H1 (cell line): Measurements from ENCODE around the gene SLC20A1. TPM values are rescaled to one million over a fixed set of nuclear protein-coding genes. Genes with fewer than 3 reads are reported as not detected.

Experiments used
- CTCF ChIA-PET: fragments of 300-600 bp; sonication (Branson Sonifier 250); formaldehyde crosslinking; loops from one replicate; lab custom pipeline; 2021; ENCODE audit not compliant: partially characterized antibody; lab: Charles Lee
- POLR2A ChIA-PET: fragments of 300-600 bp; sonication (Branson Sonifier 250); formaldehyde crosslinking; loops from one replicate; lab custom pipeline; 2021; ENCODE audit warnings: inconsistent platforms; ENCODE audit not compliant: partially characterized antibody; lab: Charles Lee
- DNase-seq, 2 experiments: peaks; one replicate each; pipeline versions ENCODE4 v3.0.0 to v3.0.0-alpha.2; 2010 to 2022; ENCODE audit warnings: low spot score in 2 of 2, low read depth in 1 of 2, mixed read lengths in 1 of 2
- FAIRE-seq: peaks from 2 replicates; lab custom pipeline; 2011; peaks lifted over from hg19 to GRCh38; lab: Jason Lieb, UNC
- H2AFZ ChIP-seq: 2 replicates; pipeline ENCODE4 v1.8.1; 2012; ENCODE audit warnings: low read length, inconsistent platforms
- H2AK5ac ChIP-seq: 2 replicates; pipeline ENCODE4 v1.6.1; 2013; ENCODE audit warnings: low read depth, low read length
- H2BK120ac ChIP-seq: replicated peaks from 2 replicates; pipeline ENCODE3; 2013; ENCODE audit warnings: low read depth, low read length, inconsistent platforms
- H2BK12ac ChIP-seq: 2 replicates; pipeline ENCODE4 v1.6.1; 2013; ENCODE audit warnings: low read depth, low read length
- H2BK15ac ChIP-seq: 2 replicates; pipeline ENCODE4 v1.6.1; 2013; ENCODE audit warnings: low read length
- H2BK20ac ChIP-seq: 2 replicates; pipeline ENCODE4 v1.6.1; 2013; ENCODE audit warnings: low read length
- H2BK5ac ChIP-seq: 2 replicates; pipeline ENCODE4 v1.6.1; 2013; ENCODE audit warnings: low read depth, low read length
- H3K14ac ChIP-seq: 2 replicates; pipeline ENCODE4 v1.6.1; 2013; ENCODE audit warnings: inconsistent platforms; ENCODE audit not compliant: insufficient read length
- H3K18ac ChIP-seq: 2 replicates; pipeline ENCODE4 v1.6.1; 2013; ENCODE audit warnings: low read length; ENCODE audit errors: extremely low read depth
- H3K23ac ChIP-seq: 2 replicates; pipeline ENCODE4 v1.6.1; 2013; ENCODE audit warnings: inconsistent platforms; ENCODE audit not compliant: insufficient read length
- H3K23me2 ChIP-seq: 2 replicates; pipeline ENCODE4 v1.6.1; 2013; ENCODE audit warnings: low read depth, low read length
- H3K27ac ChIP-seq: 2 replicates; pipeline ENCODE4 v1.6.1; 2011; ENCODE audit warnings: low read depth, low read length, inconsistent platforms
- H3K27me3 ChIP-seq, 4 experiments: replicated peaks in 1 of 4; 1 replicate in 1 of 4; 2 replicates in 3 of 4; pipeline versions ENCODE4 v1.6.1 to v1.8.1; 2011 to 2013; ENCODE audit warnings: low read length in 3 of 4, mild to moderate bottlenecking in 3 of 4, inconsistent platforms in 2 of 4, mixed read lengths in 2 of 4, moderate library complexity in 1 of 4; ENCODE audit not compliant: control insufficient read depth in 3 of 4, insufficient read depth in 3 of 4; ENCODE audit errors: extremely low read depth in 1 of 4
- H3K36me3 ChIP-seq, 4 experiments: 2 replicates each; pipeline versions ENCODE4 v1.6.1 to v1.8.1; 2011 to 2013; ENCODE audit warnings: mild to moderate bottlenecking in 4 of 4, low read length in 3 of 4, moderate library complexity in 2 of 4, control low read depth in 1 of 4, inconsistent platforms in 1 of 4; ENCODE audit not compliant: insufficient read depth in 4 of 4, control insufficient read depth in 2 of 4
- H3K4ac ChIP-seq: replicated peaks from 2 replicates; pipeline ENCODE3; 2013; ENCODE audit warnings: low read length, low read depth, mixed read lengths, inconsistent platforms; ENCODE audit not compliant: insufficient read length
- H3K4me1 ChIP-seq, 4 experiments: replicated peaks in 1 of 4; 1 replicate in 1 of 4; 2 replicates in 3 of 4; pipeline versions ENCODE4 v1.6.1 to v1.8.1; 2011 to 2013; ENCODE audit warnings: low read length in 3 of 4, inconsistent platforms in 2 of 4, mixed read lengths in 1 of 4; ENCODE audit not compliant: insufficient read depth in 4 of 4, control insufficient read depth in 3 of 4
- H3K4me2 ChIP-seq, 2 experiments: 2 replicates each; pipeline versions ENCODE4 v1.6.1 to v1.8.1; 2011 to 2013; ENCODE audit warnings: low read depth in 2 of 2, low read length in 2 of 2, control low read depth in 1 of 2, inconsistent platforms in 1 of 2, mild to moderate bottlenecking in 1 of 2; ENCODE audit not compliant: insufficient read depth in 1 of 2
- H3K4me3 ChIP-seq, 4 experiments: fragments of 200-600, 300-600 bp in 1 of 4; sonication (generic), shearing (Covaris generic), sonication (Bioruptor Twin) in 1 of 4; 2 replicates each; pipeline versions ENCODE4 v1.5.1 to v1.8.1; 2011 to 2016; ENCODE audit warnings: low read length in 4 of 4, low read depth in 3 of 4, control low read depth in 2 of 4, inconsistent platforms in 2 of 4, mild to moderate bottlenecking in 2 of 4, mixed read lengths in 1 of 4, moderate library complexity in 1 of 4; ENCODE audit not compliant: insufficient read depth in 2 of 4; ENCODE audit errors: extremely low read depth in 1 of 4
- H3K56ac ChIP-seq: replicated peaks from 2 replicates; pipeline ENCODE3; 2013; ENCODE audit warnings: low read depth, mild to moderate bottlenecking, mixed read lengths, low read length, inconsistent platforms; ENCODE audit not compliant: insufficient read length
- H3K79me1 ChIP-seq: 2 replicates; pipeline ENCODE4 v1.6.1; 2013; ENCODE audit warnings: low read depth, low read length, control low read depth
- H3K79me2 ChIP-seq, 2 experiments: 2 replicates each; pipeline versions ENCODE4 v1.6.1 to v1.8.1; 2012 to 2013; ENCODE audit warnings: low read length in 2 of 2, mild to moderate bottlenecking in 2 of 2, inconsistent platforms in 1 of 2; ENCODE audit not compliant: insufficient read depth in 2 of 2, control insufficient read depth in 1 of 2
- H3K9ac ChIP-seq, 4 experiments: replicated peaks in 1 of 4; 1 replicate in 1 of 4; 2 replicates in 3 of 4; pipeline versions ENCODE4 v1.6.1 to v1.8.1; 2011 to 2013; ENCODE audit warnings: low read depth in 3 of 4, low read length in 3 of 4, control low read depth in 2 of 4, mild to moderate bottlenecking in 2 of 4, moderate library complexity in 2 of 4, inconsistent platforms in 1 of 4; ENCODE audit errors: extremely low read depth in 1 of 4
- H3K9me3 ChIP-seq, 2 experiments: 2 replicates each; pipeline versions ENCODE4 v1.6.1 to v1.8.1; 2012 to 2013; ENCODE audit warnings: mild to moderate bottlenecking in 2 of 2, moderate library complexity in 2 of 2, control low read depth in 1 of 2, inconsistent platforms in 1 of 2, low read depth in 1 of 2, low read length in 1 of 2, mixed read lengths in 1 of 2; ENCODE audit not compliant: insufficient read depth in 2 of 2
- H4K20me1 ChIP-seq, 2 experiments: replicated peaks in 1 of 2; 2 replicates each; pipeline versions ENCODE3 to v1.8.1; 2011 to 2013; ENCODE audit warnings: inconsistent platforms in 2 of 2, low read length in 2 of 2, mild to moderate bottlenecking in 1 of 2; ENCODE audit not compliant: insufficient read depth in 2 of 2, control insufficient read depth in 1 of 2
- H4K5ac ChIP-seq: 2 replicates; pipeline ENCODE4 v1.6.1; 2013; ENCODE audit warnings: low read length, low read depth, mixed read lengths, inconsistent platforms; ENCODE audit not compliant: insufficient read length
- H4K8ac ChIP-seq: 2 replicates; pipeline ENCODE4 v1.8.0; 2013; ENCODE audit warnings: mild to moderate bottlenecking, moderate library complexity, low read length, inconsistent platforms; ENCODE audit not compliant: insufficient read depth; ENCODE audit errors: extremely low read depth
- H4K91ac ChIP-seq: replicated peaks from 2 replicates; pipeline ENCODE3; 2013; ENCODE audit warnings: low read length, mixed read lengths, inconsistent platforms; ENCODE audit not compliant: insufficient read length
- BCL11A ChIP-seq, 2 experiments: IDR thresholded peaks; one replicate each; pipeline ENCODE4 v1.6.1; 2011; ENCODE audit warnings: low read depth in 2 of 2, low read length in 2 of 2, mild to moderate bottlenecking in 2 of 2
- BRCA1 ChIP-seq: IDR thresholded peaks from 2 replicates; pipeline ENCODE4 v1.6.1; 2012; ENCODE audit warnings: low read depth, low read length, improper control_type of control experiment
- EP300 ChIP-seq, 2 experiments: IDR thresholded peaks; 1 replicate in 1 of 2; 2 replicates in 1 of 2; pipeline ENCODE4 v1.6.1; 2011 to 2012; ENCODE audit warnings: low read depth in 2 of 2, low read length in 2 of 2, mild to moderate bottlenecking in 2 of 2, borderline replicate concordance in 1 of 2, inconsistent platforms in 1 of 2, moderate library complexity in 1 of 2
- EZH2 ChIP-seq: fragments of 200-600 bp; sonication (generic); IDR thresholded peaks from 2 replicates; pipeline ENCODE4 v1.7.1; 2012; ENCODE audit warnings: low read depth, mild to moderate bottlenecking, moderate library complexity, low read length, inconsistent platforms; ENCODE audit not compliant: severe bottlenecking
- HDAC6 ChIP-seq: IDR thresholded peaks from one replicate; pipeline ENCODE4 v1.7.1; 2012; ENCODE audit warnings: low read depth, mild to moderate bottlenecking, inconsistent platforms, low read length, moderate library complexity
- NRF1 ChIP-seq: IDR thresholded peaks from 2 replicates; pipeline ENCODE4 v1.6.1; 2011; ENCODE audit warnings: mild to moderate bottlenecking, low read depth, low read length, improper control_type of control experiment
- SIRT6 ChIP-seq: IDR thresholded peaks from one replicate; pipeline ENCODE4 v1.7.1; 2012; ENCODE audit warnings: low read length, inconsistent platforms
- TCF12 ChIP-seq: IDR thresholded peaks from 2 replicates; pipeline ENCODE4 v1.6.1; 2011; ENCODE audit warnings: low read depth, mild to moderate bottlenecking, low read length
- TEAD4 ChIP-seq: IDR thresholded peaks from 2 replicates; pipeline ENCODE4 v1.6.1; 2012; ENCODE audit warnings: low read depth, low read length, inconsistent platforms, mixed read lengths
- WGBS, 2 experiments: shearing (Covaris generic) in 1 of 2; methylation state at CpG; one replicate each; pipeline versions ENCODE4 v1.1.6 to v1.1.7; 2013 to 2015; ENCODE audit warnings: low lambda C conversion rate in 2 of 2, mixed read lengths in 2 of 2, inconsistent platforms in 1 of 2, low coverage in 1 of 2, missing lambda C conversion rate in 1 of 2; ENCODE audit not compliant: insufficient replicate concordance in 2 of 2, insufficient coverage in 1 of 2, insufficient read length in 1 of 2; ENCODE audit errors: extremely low coverage in 1 of 2, missing lambda C conversion rate in 1 of 2; 5-methylcytosine and 5-hydroxymethylcytosine counted together
- polyA plus RNA-seq, 7 experiments: library from polyadenylated mRNA; depleted of rRNA in 3 of 7; stranded (reverse) in 5 of 7; unstranded in 2 of 7; fragments of >200 nt in 5 of 7; fragments of 200-250 nt in 2 of 7; gene quantifications; 1 replicate in 5 of 7; 2 replicates in 1 of 7; 4 replicates in 1 of 7; pipeline versions ENCODE4 v1.2.1 to v1.2.3, GENCODE V29; 2011 to 2013; ENCODE audit warnings: missing spikeins in 2 of 7, mixed read lengths in 2 of 7
- total RNA-seq: library from RNA; stranded (reverse); fragmentation: NEBNext Ultra II Directional; extraction: Animal tissue kit (Norgen Biotek cat#: 25700); gene quantifications from 2 replicates; pipeline ENCODE4 v1.2.1, GENCODE V29; 2021

The SLC20A1 gene
- total and polyA plus RNA-seq, 2 of the 8 experiments (the other 6 are each of a cell fraction or from before 2014, with no cell fraction given): 42.6 to 105 TPM

DNA sequence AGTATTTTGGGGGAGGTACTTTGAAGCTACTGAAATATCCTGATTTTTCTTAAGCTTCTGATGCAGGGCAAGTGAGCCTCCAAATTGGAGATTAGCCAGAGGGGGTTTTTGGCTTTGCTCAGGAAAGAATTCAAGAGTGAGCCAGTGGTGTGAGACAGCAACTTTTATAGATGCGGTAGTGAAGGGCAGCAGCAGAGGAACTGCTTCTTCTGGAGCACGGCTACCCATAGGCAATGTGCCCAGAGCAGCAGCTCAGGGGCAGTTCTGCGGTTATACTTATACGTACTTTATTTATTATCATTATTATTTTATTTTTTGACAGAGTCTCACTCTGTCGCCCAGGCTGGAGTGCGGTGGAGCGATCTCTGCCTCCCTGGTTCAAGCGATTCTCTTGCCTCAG lies 55.3 kb downstream of the SLC20A1 start:
- no peak for FAIRE-seq
- Histone ChIP-seq H2BK5ac (no peak overlapping the region), H3K9ac (no peak overlapping the region), H3K79me1 (no peaks in the 10 kb centered on the region), H2BK15ac (no peak overlapping the region), H3K56ac (no peak overlapping the region), H4K5ac (no peak overlapping the region), H3K18ac (no peak overlapping the region), H3K14ac (no peak overlapping the region), H3K4me1 (no peaks in the 10 kb centered on the region), H3K36me3 (no peaks in the 10 kb centered on the region), H3K4ac (no peak overlapping the region), H4K8ac (no peak overlapping the region), H3K4me3 (no peak overlapping the region), H3K23ac (no peak overlapping the region), H4K91ac (no peak overlapping the region), H3K9me3 (no peaks in the 10 kb centered on the region), H3K4me2 (no peak overlapping the region), H2BK20ac (no peak overlapping the region), H2AFZ (no peak overlapping the region), H3K23me2 (no peaks in the 10 kb centered on the region), H2BK12ac (no peak overlapping the region), H2AK5ac (no peak overlapping the region), H4K20me1 (no peaks in the 10 kb centered on the region), H3K79me2 (no peaks in the 10 kb centered on the region), H3K27me3 (no peaks in the 10 kb centered on the region), H2BK120ac (no peak overlapping the region), H3K27ac (no peak overlapping the region)
- no peak for DNase-seq
- TF ChIP-seq EZH2 (no peak), BRCA1 (no peak), NRF1 (no peak), TCF12 (no peak), SIRT6 (no peak), HDAC6 (no peak), TEAD4 (no peak), EP300 (IDR thresholded peaks at IDR 0.05; ENCODE audit: borderline replicate concordance in 1 of 2, low read depth in 2 of 2, low read length in 2 of 2) (no peak), BCL11A (IDR thresholded peaks at IDR 0.05; ENCODE audit: low read depth in 2 of 2, low read length in 2 of 2) (no peak)
- ChIA-PET CTCF (interaction anchor here (0.8 to 2.6 kb wide), 4 partner anchors 11 to 25 kb away, joined by 3 to 10 read pairs (median 5); no protein-coding TSS in a partner anchor), POLR2A (no interaction called here)
- WGBS, 2 experiments: 94% methylated on average over 8 of the region's 8 CpGs; no CpG with 5 or more reads in 1 of the 2 experiments
